ENCODE measurements around the gene TERT. TPM values are rescaled to one million over a fixed set of nuclear protein-coding genes. Genes with fewer than 3 reads are reported as not detected.
"Not testable (repeated sequence)": the region's sequence is repeated elsewhere in the genome, so short reads cannot be mapped to it uniquely, and the experiment has no call there.

The TERT gene
- total and polyA plus RNA-seq, 4 donors = 0.02 TPM; not detected in 3

DNA sequence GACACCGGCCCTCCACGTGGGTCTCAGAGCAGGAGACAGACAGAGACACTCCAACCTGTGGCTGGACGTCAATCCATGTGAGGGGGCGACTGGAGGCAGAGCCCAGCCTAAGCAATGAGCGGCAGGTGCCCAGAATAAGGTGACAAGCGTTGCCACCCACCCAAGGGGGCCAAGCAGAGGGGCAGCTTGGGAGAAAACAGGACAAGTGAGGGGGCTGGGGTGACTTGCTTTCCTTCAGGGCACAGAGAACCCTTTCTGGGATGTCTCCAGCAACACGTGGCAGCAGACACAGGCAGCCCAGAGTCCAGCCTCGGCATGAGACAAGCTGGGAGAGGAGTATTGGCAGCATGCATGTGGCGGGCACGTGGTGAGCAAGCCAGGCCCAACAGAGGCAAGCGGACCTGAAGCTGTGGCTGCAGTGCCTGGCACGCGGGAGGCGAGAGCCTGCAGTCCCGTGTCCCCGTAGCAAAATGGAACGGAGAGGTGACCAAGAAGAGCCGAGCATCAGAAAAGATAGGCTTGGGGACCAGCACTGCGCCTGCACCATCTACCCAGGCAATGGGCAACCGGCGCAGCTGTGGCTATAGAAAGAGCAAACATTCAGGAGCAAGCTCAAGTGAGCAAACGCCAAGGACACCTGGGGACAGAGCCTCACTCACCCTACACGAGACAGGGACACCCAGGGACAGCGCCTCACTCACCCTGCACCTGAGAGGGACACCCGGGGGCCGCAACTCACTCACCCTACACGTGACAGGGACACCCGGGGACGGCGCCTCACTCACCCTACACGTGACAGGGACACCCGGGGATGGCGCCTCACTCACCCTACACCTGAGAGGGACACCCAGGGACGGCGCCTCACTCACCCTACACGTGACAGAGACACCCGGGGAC lies 6.2 kb downstream of the TERT start:
- Histone ChIP-seq H3K27me3 (ENCODE audit: control insufficient read depth in 3 of 3, insufficient read depth in 3 of 3, low read length in 2 of 3) (peaks cover 2 to 10% (median 3%) of the 10 kb centered on the region in 3 donors), H3K4me1 (ENCODE audit: control insufficient read depth in 5 of 5, insufficient read depth in 5 of 5, low read length in 5 of 5) (peaks cover 0 to under 1% (median 0%) of the 10 kb centered on the region in 5 donors), H3K36me3 (ENCODE audit: control insufficient read depth in 4 of 4, insufficient read depth in 4 of 4, low read length in 4 of 4) (no peaks in the 10 kb centered on the region), H3K9me3 (ENCODE audit: control insufficient read depth in 4 of 4, insufficient read depth in 3 of 4, low read length in 3 of 4) (peaks cover 0 to 15% (median 0%) of the 10 kb centered on the region in 4 donors), H3K4me3 (no peak overlapping the region), H3K27ac (ENCODE audit: low read depth in 1 of 2, low read length in 1 of 2) (no peak overlapping the region), H3K9ac (ENCODE audit: insufficient read depth in 1 of 2, low read length in 2 of 2) (no peak overlapping the region)
- DNase-seq = no peak
- TF ChIP-seq, protein P1, sequence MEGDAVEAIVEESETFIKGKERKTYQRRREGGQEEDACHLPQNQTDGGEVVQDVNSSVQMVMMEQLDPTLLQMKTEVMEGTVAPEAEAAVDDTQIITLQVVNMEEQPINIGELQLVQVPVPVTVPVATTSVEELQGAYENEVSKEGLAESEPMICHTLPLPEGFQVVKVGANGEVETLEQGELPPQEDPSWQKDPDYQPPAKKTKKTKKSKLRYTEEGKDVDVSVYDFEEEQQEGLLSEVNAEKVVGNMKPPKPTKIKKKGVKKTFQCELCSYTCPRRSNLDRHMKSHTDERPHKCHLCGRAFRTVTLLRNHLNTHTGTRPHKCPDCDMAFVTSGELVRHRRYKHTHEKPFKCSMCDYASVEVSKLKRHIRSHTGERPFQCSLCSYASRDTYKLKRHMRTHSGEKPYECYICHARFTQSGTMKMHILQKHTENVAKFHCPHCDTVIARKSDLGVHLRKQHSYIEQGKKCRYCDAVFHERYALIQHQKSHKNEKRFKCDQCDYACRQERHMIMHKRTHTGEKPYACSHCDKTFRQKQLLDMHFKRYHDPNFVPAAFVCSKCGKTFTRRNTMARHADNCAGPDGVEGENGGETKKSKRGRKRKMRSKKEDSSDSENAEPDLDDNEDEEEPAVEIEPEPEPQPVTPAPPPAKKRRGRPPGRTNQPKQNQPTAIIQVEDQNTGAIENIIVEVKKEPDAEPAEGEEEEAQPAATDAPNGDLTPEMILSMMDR (IDR thresholded peaks at IDR 0.05; ENCODE audit: control extremely low read depth, extremely low read depth) = no peak
- ATAC-seq (ENCODE audit: insufficient read depth, low FRiP score) = no peak
- 94% methylated on average over 30 to 37 of the region's 37 CpGs for WGBS, 2 donors

DNA sequence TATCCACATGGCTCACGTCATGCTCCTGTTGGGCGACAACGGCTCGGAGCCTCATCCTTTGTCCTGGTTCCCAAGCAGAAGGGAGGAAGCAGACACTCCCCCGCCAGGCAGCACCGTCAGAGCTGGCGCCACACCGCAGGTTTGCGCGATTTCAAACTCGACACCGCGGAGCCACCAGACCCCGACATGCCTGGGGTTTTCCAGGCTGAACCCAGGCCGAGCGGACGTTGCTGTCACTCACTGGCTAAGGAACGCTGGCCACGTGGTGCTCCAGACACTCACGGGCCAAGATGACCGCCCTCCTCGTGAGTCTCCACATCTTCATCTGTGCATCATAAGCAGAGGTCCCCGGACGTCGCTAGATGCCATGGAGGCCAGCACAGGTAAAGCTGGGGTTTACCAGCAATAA lies 9.0 kb downstream of the TERT start:
- Histone ChIP-seq H3K27ac (ENCODE audit: low read depth in 1 of 2, low read length in 1 of 2) (no peak overlapping the region), H3K9me3 (ENCODE audit: control insufficient read depth in 4 of 4, insufficient read depth in 3 of 4, low read length in 3 of 4) (peaks cover 0 to 11% (median 0%) of the 10 kb centered on the region in 4 donors), H3K9ac (ENCODE audit: insufficient read depth in 1 of 2, low read length in 2 of 2) (no peak overlapping the region), H3K4me3 (no peak overlapping the region), H3K27me3 (ENCODE audit: control insufficient read depth in 3 of 3, insufficient read depth in 3 of 3, low read length in 2 of 3) (no peaks in the 10 kb centered on the region), H3K36me3 (ENCODE audit: control insufficient read depth in 4 of 4, insufficient read depth in 4 of 4, low read length in 4 of 4) (no peaks in the 10 kb centered on the region), H3K4me1 (ENCODE audit: control insufficient read depth in 5 of 5, insufficient read depth in 5 of 5, low read length in 5 of 5) (no peaks in the 10 kb centered on the region)
- DNase-seq (no peak), ATAC-seq (ENCODE audit: insufficient read depth, low FRiP score) (no peak)
- TF ChIP-seq, protein P1 (IDR thresholded peaks at IDR 0.05; ENCODE audit: control extremely low read depth, extremely low read depth) = no peak
- 93 to 96% methylated on average over 25 of the region's 25 CpGs for WGBS, 2 donors

DNA sequence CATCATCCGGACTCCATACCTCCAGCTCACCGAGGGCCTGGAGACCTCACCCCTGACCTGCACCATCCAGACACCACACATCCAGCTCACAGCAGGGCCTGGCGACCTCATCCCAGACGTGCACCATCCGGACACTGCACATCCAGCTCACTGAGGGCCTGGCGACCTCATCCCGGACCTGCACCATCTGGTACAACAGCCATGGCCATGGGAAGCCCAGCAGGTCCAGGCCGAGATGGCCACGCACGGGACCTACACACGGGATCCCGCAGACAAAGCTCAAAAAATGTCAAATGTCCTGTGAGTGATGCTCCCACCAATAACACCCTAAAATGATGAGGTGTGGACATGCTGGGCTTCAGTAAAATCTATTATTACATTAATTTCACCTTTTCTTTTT lies 9.7 kb downstream of the TERT start:
- no peak overlapping the region for H3K9ac ChIP-seq (ENCODE audit: insufficient read depth in 1 of 2, low read length in 2 of 2)
- no peaks in the 10 kb centered on the region for H3K4me1 ChIP-seq (ENCODE audit: control insufficient read depth in 5 of 5, insufficient read depth in 5 of 5, low read length in 5 of 5)
- H3K9me3 ChIP-seq (ENCODE audit: control insufficient read depth in 4 of 4, insufficient read depth in 3 of 4, low read length in 3 of 4) = peaks cover 0 to 11% (median 0%) of the 10 kb centered on the region in 4 donors
- H3K27ac ChIP-seq (ENCODE audit: low read depth in 1 of 2, low read length in 1 of 2) = no peak overlapping the region
- 89 to 96% methylated on average over 11 to 12 of the region's 12 CpGs for WGBS, 2 donors
- TF ChIP-seq, protein P1 (IDR thresholded peaks at IDR 0.05; ENCODE audit: control extremely low read depth, extremely low read depth) = no peak
- DNase-seq (no peak), ATAC-seq (ENCODE audit: insufficient read depth, low FRiP score) (no peak)
- no peaks in the 10 kb centered on the region for H3K36me3 ChIP-seq (ENCODE audit: control insufficient read depth in 4 of 4, insufficient read depth in 4 of 4, low read length in 4 of 4)
- no peak overlapping the region for H3K4me3 ChIP-seq
- H3K27me3 ChIP-seq (ENCODE audit: control insufficient read depth in 3 of 3, insufficient read depth in 3 of 3, low read length in 2 of 3) = no peaks in the 10 kb centered on the region

DNA sequence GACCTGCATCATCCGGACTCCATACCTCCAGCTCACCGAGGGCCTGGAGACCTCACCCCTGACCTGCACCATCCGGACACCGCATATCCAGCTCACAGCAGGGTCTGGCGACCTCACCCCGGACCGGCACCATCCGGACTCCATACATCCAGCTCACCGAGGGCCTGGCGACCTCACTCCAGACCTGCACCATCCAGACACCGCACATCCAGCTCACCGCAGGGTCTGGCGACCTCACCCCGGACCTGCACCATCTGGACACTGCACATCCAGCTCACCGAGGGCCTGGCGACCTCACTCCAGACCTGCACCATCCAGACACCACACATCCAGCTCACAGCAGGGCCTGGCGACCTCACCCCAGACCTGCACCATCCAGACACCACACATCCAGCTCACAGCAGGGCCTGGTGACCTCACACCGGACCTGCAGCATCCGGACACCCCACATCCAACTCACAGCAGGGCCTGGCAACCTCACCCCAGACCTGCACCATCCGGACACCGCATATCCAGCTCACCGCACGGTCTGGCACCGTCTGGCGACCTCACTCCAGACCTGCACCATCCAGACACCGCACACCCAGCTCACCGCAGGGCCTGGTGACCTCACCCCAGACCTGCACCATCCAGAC lies 10.4 kb downstream of the TERT start:
- not testable (repeated sequence) for H3K27ac ChIP-seq (ENCODE audit: low read depth in 1 of 2, low read length in 1 of 2); ATAC-seq (ENCODE audit: insufficient read depth, low FRiP score); H3K9ac ChIP-seq (ENCODE audit: insufficient read depth in 1 of 2, low read length in 2 of 2); H3K36me3 ChIP-seq (ENCODE audit: control insufficient read depth in 4 of 4, insufficient read depth in 4 of 4, low read length in 4 of 4); H3K4me3 ChIP-seq; DNase-seq; H3K4me1 ChIP-seq (ENCODE audit: control insufficient read depth in 5 of 5, insufficient read depth in 5 of 5, low read length in 5 of 5); H3K27me3 ChIP-seq (ENCODE audit: control insufficient read depth in 3 of 3, insufficient read depth in 3 of 3, low read length in 2 of 3)
- 87 to 92% methylated on average over 27 of the region's 27 CpGs for WGBS, 2 donors
- H3K9me3 ChIP-seq (ENCODE audit: control insufficient read depth in 4 of 4, insufficient read depth in 3 of 4, low read length in 3 of 4) = peaks cover 0 to 11% (median 0%) of the 10 kb centered on the region in 4 donors

DNA sequence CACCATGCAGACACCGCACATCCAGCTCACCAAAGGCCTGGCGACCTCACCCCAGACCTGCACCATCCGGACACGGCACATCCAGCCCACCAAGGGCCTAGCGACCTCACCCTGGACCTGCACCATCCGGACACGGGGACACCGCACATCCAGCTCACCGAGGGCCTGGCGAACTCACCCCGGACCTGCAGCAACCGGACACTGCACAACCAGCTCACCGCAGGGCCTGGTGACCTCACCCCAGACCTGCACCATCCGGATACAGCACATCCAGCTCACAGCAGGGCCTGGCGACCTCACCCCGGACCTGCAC lies 11.2 kb downstream of the TERT start:
- H3K9me3 ChIP-seq (ENCODE audit: control insufficient read depth in 4 of 4, insufficient read depth in 3 of 4, low read length in 3 of 4) = peaks cover 0 to 10% (median 0%) of the 10 kb centered on the region in 4 donors
- H3K27me3 ChIP-seq (ENCODE audit: control insufficient read depth in 3 of 3, insufficient read depth in 3 of 3, low read length in 2 of 3); H3K9ac ChIP-seq (ENCODE audit: insufficient read depth in 1 of 2, low read length in 2 of 2); H3K36me3 ChIP-seq (ENCODE audit: control insufficient read depth in 4 of 4, insufficient read depth in 4 of 4, low read length in 4 of 4); H3K27ac ChIP-seq (ENCODE audit: low read depth in 1 of 2, low read length in 1 of 2); H3K4me1 ChIP-seq (ENCODE audit: control insufficient read depth in 5 of 5, insufficient read depth in 5 of 5, low read length in 5 of 5); DNase-seq; H3K4me3 ChIP-seq; ATAC-seq (ENCODE audit: insufficient read depth, low FRiP score): not testable (repeated sequence)
- 90 to 91% methylated on average over 16 of the region's 16 CpGs for WGBS, 2 donors
